Measurements from ENCODE around the gene PLA2G4C.

DNA sequence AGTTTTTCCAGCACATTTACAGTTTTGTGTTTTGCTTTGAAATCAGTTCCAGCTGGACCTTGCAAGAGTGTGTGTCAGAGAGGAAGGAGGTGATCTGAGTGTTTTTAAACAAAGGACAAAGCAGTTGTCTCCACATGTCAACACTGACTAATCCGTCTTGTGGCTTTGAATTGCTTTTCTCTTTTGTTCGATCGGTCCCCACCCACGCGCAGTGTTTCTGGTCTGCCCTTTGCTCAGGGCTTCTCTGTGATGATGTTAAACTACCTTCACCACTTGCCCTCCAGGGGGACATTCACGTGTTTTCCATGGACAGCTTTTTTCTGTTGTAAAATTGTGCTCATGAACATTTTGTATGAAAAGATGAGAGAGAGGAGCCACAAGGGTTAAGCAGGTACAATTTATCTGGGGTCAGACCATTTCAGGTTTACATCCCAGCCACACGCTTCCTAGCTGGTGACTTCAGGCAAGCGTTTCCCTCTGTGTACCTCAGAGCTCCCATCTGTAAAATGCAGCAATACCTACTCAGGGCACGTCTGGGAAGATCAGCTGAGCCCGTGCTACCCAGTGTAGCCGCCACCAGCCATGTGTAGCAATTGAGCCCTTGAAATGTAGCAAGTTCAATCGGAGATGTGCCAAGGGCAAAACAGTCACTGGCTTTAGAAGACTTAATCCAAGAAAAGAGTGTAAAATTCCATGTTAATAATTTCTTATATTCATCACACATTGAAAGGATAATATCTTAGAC is 13.5 kb upstream of the PLA2G4C start:
- TF ChIP-seq, protein P1, sequence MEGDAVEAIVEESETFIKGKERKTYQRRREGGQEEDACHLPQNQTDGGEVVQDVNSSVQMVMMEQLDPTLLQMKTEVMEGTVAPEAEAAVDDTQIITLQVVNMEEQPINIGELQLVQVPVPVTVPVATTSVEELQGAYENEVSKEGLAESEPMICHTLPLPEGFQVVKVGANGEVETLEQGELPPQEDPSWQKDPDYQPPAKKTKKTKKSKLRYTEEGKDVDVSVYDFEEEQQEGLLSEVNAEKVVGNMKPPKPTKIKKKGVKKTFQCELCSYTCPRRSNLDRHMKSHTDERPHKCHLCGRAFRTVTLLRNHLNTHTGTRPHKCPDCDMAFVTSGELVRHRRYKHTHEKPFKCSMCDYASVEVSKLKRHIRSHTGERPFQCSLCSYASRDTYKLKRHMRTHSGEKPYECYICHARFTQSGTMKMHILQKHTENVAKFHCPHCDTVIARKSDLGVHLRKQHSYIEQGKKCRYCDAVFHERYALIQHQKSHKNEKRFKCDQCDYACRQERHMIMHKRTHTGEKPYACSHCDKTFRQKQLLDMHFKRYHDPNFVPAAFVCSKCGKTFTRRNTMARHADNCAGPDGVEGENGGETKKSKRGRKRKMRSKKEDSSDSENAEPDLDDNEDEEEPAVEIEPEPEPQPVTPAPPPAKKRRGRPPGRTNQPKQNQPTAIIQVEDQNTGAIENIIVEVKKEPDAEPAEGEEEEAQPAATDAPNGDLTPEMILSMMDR (IDR thresholded peaks at IDR 0.05) = peak in 3 of 12 donors; percentile 4 to 17 (median 12)
- no peak for TF ChIP-seq POLR2A (IDR thresholded peaks at IDR 0.05)
